ENCODE results near the gene ANKRD55.
"Not testable (repeated sequence)": the region's sequence is repeated elsewhere in the genome, so short reads cannot be mapped to it uniquely, and the experiment has no call there.

ANKRD55 gene

DNA sequence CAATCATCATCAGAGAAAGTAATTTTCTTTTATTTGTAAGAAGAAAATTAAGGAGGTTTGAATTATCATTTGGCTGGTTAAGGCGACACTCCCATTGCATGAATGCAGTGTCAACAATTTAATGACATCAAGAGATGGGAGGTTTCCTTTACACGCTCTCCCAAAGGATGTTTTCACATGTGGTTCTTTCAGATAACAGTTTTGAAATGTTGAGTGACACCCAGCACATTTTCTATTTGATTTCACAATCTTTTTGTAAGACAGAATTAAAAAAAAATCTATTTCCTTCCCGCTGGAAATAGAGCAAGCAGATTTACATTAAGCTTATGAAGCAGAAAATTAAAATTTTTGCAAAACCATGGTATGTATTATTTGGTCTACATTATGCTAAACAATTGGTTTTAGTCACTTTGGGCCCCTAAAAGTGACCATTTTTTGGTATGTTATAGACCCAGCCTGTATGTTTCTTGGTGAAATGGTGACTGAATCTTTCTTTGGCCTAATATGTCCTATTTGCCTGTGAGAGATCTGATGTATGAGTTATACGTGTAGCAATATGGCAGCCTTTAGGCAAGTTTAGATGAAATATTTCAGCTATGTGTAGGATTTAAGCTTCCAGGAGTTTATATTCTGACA lies 18.9 kb upstream of the ANKRD55 start:
- DNase-seq: no peak

DNA sequence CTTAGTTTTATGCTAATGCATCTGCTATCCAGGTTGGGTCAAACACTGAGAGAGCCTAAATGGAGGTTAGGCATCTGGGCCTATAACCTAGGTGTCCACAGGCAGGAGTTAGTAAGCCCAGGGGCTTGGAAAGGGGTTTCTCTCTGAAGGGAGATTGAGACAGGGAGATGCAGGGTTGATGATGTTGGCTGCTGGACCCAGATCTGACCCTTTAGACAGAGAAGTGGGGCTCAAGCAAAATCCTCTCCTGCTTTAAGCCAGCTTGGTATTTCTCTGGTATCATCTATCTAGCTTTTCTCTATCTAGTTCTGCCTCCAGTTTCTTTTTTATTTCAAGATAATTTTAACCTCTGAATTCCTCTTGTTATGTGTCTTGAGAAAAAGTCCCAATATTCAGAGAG lies 18.3 kb upstream of the ANKRD55 start:
- no peak for DNase-seq

DNA sequence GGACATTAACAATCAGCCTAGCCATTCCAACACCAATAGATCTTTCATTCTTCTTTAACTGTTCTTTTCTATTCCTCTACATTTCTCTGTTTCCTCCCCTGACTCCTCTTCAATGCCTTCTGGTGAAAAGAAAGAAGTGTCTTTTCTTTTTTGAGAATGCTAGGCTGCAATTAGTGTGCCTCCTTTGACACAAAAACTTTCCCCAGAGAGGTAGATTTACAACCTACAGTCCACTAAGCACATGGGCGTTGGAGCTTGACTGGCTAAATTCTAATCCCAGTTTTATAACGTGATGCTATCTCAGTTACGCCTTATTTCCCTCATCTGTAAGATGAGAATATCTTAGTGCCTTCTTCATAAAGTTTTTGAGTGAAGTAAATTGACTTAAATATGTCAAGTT lies 16.9 kb upstream of the ANKRD55 start:
- DNase-seq: no peak

DNA sequence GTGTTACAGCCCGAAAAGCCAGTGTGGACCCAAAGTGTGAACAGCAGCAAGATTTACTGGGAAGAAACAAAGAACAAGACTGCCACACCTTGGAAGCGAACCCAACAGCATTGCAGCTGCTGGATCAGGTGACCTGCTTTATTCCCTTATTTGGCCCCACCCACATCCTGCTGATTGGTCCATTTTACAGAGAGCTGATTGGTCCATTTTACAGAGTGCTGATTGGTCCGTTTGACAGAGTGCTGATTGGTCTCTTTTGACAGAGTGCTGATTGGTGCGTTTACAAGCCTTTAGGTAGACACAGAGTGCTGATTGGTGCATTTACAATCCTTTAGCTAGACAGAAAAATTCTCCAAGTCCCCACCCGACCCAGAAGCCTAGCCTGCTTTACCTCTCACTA lies 16.0 kb upstream of the ANKRD55 start:
- DNase-seq: not testable (repeated sequence)

DNA sequence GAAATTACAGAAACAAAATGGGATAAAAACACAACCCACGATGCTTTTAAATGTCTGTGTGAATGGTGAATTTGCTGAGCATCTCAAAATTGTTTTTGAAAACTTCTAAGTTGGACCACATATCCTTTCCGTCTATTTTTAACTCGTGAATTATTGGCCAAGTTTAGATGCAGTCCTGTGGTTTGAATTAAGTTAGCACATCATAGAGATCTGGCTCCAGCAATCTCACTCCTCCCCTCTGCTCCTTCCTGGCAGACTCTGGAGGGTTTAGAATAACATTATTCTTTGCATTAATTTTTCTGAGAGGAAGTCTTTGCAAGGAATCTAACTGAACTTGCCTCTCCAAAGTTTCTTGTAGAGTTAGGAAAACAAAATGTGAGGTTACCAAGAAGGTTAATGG lies 14.5 kb upstream of the ANKRD55 start:
- DNase-seq: no peak

DNA sequence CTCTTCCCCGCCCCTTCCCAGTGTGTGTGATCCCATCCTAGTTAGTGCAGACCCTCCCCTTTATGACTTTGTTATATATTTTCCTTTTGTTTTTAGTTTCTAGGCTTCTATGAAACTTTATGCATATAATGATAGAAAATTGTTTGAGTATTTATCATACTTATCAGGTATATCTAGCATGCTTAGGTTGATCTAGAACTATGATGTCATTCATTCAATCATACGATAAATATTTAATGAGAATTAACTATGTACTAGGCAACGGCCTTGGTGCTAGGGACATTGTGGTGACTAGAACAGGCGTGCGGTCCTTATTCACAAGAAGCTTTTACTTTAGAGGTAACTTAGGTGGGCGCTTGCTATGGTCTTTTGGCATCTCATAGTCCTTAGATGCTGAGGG lies 13.6 kb upstream of the ANKRD55 start:
- DNase-seq: no peak

DNA sequence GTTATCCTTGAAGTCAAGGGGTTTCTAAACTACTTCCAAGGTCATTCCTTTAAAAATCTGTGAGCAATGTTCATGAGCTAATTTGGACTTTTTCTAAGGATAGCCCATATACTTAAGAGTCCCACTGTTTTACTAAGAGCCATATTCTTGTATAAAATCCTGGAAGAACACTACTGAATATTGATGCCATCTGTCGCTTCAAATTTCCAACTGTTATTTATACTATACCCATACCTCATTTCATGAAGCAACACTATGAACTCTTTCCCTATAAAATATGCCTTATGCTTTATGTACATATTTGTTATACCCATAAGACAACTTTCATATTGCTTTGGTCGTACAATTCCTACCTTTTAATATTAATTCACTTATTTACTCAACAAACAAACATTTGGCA lies 12.4 kb upstream of the ANKRD55 start:
- no peak for DNase-seq

DNA sequence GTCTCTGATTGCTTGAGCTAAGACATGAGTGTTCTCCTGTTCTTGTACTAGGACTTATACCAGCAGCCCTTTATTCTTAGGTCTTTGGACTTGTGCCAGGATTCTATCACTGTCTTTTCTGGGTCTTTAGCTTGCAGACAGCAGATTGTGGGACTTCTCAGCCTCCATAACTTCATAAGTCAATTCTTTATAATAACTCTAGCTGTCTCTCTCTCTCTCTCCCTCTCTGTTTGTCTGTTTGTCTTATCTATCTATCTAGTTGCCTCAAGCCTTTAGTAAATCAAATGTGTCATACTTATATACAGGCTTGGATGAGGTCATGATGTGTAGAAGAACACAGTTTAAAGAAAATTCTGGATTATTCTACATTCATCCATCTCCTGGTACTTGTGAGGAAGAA lies 11.5 kb upstream of the ANKRD55 start:
- DNase-seq: no peak

DNA sequence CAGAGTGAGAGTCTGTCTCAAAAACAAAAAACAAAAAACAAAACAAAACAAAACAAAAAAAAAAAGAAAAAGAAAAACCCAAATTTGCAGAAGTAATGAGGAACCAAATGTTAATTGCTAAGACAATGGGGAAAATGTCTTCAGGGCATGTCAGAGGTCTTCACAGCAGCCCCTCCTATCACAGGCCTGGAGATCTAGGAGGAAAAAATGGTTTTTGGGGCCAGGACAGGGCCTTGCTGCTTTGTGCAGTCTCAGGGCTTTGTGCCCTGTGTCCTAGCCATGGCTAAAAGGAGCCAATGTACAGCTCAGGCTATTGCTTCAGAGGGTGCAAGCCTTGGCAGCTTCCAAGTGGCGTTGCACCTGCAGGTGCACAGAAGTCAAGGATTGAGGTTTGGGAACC lies 9.1 kb upstream of the ANKRD55 start:
- not testable (repeated sequence) for DNase-seq

DNA sequence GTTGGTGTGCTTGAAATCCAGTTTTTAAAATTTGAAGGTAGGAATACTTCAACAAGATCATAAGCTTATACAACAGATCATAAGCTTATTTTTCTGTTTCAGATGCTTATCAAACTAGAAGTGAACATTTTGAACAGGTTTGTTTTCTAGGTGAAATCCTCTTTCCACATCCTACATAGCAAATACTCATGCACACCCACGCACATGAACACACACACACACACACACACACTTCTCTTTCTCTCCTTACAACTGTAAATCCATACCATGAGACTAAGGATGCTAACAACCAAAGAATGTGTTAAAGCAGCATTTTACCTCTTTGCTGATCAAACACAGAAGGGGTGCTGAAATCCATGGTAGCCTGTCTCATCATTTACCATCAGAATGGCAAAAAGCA lies 592 bp downstream of the ANKRD55 start:
- no peak for DNase-seq

DNA sequence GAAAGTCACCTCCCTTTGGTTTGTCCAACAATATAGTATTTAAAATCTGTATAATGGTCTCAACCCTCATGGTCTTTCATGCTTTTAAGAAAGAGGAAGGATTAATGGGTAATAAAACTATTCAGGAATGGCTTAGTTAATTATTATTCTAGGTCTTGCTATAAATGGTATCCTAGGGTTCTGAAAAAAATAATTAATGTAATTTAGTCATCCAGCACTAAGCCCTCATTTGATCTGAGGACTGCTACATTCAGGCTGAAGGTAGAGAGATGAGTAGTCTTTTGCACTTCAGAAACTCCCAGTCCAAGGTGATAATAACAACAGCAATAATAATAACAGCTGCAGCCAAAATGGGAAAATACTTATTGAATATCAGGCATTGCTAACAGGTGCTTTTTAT lies 2.6 kb downstream of the ANKRD55 start:
- DNase-seq: no peak

DNA sequence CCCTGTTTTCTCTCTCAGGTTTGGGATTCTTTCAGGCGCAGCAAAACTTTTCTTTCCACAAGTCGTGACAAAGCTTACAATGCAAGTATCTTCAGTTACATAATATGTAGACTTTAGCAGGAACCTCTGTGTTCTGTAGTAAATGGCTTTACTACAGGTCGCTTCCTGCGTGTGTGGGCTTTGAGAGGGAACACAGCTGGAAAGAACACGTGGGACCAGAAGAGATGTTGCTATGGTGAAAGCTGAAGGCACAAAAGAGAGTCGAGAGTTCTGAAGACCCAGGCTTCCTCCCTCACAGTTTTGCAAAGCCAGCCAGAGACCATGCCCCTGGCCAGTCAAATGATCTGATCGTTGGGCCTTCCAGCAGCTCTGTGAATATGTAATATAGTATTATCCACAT lies 4.0 kb downstream of the ANKRD55 start:
- DNase-seq: no peak

DNA sequence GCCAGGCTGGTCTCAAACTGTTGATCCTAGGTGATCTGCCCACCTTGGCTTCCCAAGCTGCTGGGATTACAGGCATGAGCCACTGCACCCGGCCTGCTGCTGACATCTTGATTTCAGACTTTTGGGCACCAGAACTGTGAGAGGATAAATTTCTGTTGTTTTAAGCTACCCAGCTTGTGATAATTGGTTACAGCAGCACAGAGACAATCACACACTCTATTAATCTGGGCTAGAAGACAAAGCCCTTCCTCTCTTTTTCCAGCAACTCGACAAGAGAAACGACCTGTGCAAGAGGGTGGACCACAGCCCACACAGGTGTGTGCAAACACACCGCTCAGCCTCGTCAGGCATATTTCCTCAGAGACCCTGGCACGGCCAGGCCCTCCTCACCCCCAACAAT lies 4.5 kb downstream of the ANKRD55 start:
- DNase-seq: no peak

DNA sequence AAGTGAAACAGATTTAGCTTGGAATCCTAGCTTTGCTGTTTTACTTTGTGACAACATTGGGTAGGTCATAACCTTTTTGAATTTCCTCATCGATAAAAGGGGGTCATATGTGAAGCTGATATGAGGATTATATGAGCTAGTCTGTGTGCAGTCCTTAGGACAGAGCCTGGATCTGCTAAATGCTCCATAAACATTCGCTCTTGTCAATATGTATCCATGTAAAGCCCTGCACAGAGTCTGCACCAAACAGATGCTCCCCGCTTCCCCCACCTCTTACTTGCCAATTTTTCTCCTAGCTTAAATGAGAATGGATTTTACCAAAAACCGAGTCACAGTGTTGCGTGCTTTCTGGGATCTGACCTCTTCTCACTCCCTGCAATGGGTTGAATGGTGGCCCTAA lies 5.4 kb downstream of the ANKRD55 start:
- DNase-seq: no peak

DNA sequence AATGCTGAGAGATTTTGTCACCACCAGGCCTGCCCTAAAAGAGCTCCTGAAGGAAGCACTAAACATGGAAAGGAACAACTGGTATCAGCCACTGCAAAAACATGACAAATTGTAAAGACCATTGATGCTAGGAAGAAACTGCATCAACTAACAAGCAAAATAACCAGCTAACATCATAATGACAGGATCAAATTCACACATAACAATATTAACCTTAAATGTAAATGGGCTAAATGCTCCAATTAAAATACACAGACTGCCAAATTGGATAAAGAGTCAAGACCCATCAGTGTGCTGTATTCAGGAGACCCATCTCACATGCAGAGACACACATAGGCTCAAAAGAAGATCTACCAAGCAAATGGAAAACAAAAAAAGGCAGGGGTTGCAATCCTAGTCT lies 9.8 kb downstream of the ANKRD55 start:
- DNase-seq: not testable (repeated sequence)

DNA sequence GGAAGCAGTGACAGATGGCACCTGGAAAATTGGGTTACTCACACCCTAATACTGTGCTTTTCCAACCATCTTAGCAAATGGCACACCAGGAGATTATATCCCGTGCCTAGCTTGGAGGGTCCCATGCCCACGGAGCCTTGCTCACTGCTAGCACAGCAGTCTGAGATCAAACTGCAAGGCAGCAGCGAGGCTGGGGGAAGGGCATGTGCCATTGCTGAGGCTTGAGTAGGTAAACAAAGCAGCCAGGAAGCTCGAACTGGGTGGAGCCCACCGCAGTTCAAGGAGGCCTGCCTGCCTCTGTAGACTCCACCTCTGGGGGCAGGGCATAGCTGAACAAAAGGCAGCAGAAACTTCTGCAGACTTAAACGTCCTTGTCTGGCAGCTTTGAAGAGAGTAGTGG lies 11.5 kb downstream of the ANKRD55 start:
- not testable (repeated sequence) for DNase-seq

DNA sequence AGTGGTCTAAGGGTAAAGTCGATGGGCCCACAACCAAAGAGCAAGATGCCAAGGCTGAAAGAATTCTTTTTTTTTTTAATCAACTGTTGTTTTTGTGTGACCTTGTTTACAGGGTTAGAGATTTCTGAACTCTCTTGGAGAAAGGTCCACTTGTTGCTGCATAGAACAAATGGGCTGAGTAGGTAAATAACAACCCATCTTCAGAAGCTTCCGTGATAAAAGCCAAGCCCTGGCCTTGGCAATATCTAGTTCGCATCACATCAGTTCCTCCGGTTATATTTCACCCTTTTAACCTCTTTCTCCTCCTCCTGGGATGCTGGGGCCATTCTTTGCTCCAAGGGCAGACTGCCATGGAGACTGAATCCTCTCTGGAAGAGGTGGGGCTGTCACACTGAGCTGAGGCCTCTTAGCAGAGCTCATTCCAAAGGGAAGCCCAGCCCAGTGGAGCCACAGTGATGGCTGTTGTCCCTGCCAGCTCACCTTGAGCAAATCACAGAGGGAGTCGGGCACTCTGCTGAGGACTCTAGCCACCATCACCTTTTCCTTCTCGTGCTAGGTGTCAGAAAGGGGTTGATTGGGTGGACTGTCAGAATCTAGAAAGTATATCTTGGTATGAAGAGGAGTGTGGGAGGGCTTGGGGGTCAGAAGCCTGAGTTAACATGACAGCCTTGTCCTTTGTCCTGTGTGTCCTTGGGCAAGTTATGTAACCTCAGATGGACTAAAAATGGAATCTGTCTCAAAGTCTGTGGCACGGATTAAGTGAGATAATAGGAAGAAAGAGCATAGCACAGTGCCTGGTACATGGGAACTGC lies 17.9 kb downstream of the ANKRD55 start:
- no peak for DNase-seq

DNA sequence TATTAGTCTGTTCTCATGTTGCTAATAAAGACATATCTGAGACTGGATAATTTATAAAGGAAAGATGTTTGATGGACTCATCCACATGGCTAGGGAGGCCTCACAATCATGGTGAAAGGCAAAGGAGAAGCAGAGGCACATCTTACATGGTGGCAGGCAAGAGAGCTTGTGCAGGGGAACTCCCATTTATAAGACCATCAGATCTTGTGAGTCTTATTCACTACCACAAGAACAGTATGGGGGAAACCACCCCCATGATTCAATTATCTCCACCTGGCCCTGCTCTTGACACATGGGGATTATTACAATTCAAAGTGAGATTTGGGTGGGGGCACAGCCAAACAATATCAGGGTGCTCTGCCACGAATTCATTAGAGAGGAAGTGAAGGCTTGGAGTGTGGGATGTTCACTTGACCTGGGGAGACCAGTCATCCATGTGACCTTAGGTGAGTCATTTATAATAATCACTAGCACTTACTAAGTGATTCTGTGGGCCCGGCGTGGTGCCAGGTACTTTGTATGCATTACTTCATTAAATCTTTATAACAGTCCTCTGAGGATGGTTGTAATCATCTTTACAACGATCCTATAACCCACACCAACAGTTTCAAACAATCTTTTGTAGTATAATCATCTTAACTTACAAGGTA lies 19.1 kb downstream of the ANKRD55 start:
- not testable (repeated sequence) for DNase-seq

DNA sequence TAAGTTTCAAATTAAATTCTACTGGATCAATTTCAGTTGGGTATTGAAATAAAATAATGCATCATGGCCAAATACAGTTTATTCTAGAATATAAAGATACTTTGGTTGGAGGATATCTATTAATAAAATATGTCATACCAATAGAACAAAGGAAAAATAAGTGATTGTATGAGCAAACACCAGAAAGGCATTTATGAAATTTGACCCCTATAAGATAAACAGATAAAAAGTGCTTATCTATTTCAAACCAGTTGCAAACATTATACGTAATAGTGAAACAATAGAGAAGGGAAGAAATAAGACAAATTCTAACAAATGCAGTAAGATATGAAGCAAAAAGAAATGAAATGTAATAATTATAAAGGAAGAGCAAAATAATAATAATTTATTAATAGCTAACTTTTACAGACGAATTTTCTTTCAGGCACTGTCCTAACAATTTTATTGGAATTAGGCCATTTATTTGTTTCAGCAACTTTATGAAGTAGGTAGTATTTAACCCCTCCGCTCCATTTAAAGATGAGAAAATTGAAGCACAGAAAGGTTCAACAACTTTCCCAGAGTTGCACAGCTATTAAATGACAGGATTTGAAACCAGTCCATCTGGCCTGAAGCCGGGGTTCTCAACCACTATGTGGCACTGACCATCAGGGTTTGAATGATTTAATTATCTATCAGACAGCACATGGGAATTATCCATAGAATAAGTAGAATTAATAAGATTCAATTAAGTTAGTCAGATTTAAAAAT lies 20.8 kb downstream of the ANKRD55 start:
- no peak for DNase-seq

DNA sequence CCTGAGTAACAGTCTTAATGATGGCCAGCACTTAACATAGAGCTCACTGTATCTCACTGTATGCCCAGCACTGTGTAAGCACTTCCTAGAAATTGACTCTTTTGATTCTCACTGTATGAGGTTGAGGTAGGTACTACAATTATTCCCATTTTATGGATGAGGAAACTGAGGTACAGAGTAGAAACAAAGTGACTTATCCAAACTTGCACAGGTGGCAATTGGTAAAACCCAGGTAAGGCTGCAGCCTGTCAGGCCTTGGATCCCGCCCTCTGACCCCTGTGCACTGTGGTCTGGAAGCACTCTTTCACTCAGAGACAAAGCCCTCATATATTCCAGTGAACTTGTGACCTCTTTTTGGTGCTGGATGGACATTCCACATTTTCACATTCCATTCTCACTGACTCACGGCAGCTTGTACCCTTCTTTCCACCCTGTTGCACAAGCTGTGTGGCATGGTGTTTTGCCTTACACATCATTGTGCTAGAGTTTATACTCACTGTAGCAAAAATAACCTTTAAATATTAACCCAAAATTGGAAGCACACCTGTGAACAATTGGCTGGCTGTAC lies 21.7 kb downstream of the ANKRD55 start:
- no peak for DNase-seq

DNA sequence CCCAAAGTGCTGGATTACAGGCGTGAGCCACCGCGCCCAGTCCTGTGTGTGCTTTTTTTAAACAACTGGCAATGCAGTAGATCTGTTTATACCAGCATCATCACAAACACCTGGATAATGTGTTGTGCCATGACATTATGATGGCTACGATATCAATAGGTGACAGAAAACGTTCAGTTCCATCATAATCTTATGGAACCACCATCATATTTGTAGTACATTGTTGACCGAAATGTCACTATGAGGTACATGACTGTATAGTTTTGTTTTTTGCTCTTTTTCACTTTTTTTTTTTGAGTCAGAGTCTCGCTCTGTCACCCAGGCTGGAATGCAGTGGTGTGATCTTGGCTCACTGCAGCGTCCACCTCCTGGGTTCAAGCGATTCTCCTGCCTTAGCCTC lies 24.4 kb downstream of the ANKRD55 start:
- no peak for DNase-seq

DNA sequence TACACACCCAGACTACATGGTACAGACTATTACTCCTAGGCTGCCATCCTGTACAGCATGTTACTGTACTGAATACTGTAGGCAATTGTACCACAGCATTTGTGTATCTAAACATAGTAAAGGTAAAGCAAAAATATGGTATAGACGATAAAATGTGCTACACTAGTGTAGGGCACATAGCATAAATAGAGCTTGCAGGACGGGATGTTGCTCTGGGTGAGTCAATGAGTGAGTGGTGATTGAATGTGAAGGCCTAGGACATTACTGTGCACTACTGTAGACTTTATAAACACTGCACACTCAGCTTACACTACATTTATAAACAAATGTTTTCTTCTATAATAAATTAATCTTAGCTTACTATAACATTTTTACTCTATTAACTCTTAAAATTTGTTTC lies 25.6 kb downstream of the ANKRD55 start:
- DNase-seq: no peak

All from activated CD4-positive, alpha-beta T cell treated with anti-CD3 and anti-CD28 coated beads, Interleukin-2, amount 50 U/mL, for 48 hours (primary cell).